ENCODE results near the gene MED31.
A peak's percentile ranks its signal among the peaks of the same experiment; 100 is the strongest.

The MED31 gene

GRCh38 chr17:6638046-6638908 is 13.1 kb downstream of the MED31 start:
- DNase-seq, result peak in 1 of 3 donors; percentile 20
- H3K27ac ChIP-seq (ENCODE audit: insufficient read depth in 1 of 2, low read depth in 1 of 2, low read length in 2 of 2, poor library complexity in 1 of 2, severe bottlenecking in 2 of 2), result no peak overlapping the region
- peak overlapping the region in 1 of 7 experiments; percentile 96 for H3K4me3 ChIP-seq (ENCODE audit: control insufficient read depth in 1 of 7, extremely low read depth in 1 of 7, insufficient read depth in 4 of 7, low read depth in 2 of 7, low read length in 6 of 7)

GRCh38 chr17:6637458-6637840 is 14.0 kb downstream of the MED31 start:
- POLR2A ChIA-PET, result no interaction called here
- H3K27me3 ChIP-seq (replicated peaks in 2 of 5; ENCODE audit: control insufficient read depth in 4 of 5, insufficient read depth in 5 of 5, low read length in 4 of 5), result no peaks in the 10 kb centered on the region
- H3K9me3 ChIP-seq (ENCODE audit: control extremely low read depth in 1 of 5, control insufficient read depth in 4 of 5, insufficient read depth in 2 of 5, low read depth in 1 of 5, low read length in 4 of 5), result no peaks in the 10 kb centered on the region
- no peak overlapping the region for H3K4me3 ChIP-seq (ENCODE audit: control insufficient read depth in 1 of 7, extremely low read depth in 1 of 7, insufficient read depth in 4 of 7, low read depth in 2 of 7, low read length in 6 of 7)
- H3K27ac ChIP-seq (ENCODE audit: insufficient read depth in 1 of 2, low read depth in 1 of 2, low read length in 2 of 2, poor library complexity in 1 of 2, severe bottlenecking in 2 of 2), result no peak overlapping the region
- peaks cover 7 to 37% (median 31%) of the 10 kb centered on the region in 4 experiments for H3K4me1 ChIP-seq (ENCODE audit: control extremely low read depth in 1 of 4, control insufficient read depth in 4 of 4, insufficient read depth in 4 of 4, low read length in 3 of 4)
- CTCF ChIA-PET, result interaction anchor here (1.1 kb wide), 1 partner anchor 22 kb away, joined by 3 read pairs; no protein-coding TSS in a partner anchor
- DNase-seq, result no peak
- H3K36me3 ChIP-seq (ENCODE audit: control insufficient read depth in 4 of 4, insufficient read depth in 4 of 4, low read length in 3 of 4), result peaks cover 5 to 21% (median 11%) of the 10 kb centered on the region in 4 experiments
- 93% methylated on average over 6 of the region's 6 CpGs for whole genome bisulfite sequencing (ENCODE audit: insufficient coverage)

More at GRCh38 chr17:6638046-6638908, 13.1 kb downstream of the MED31 start:
- CTCF ChIA-PET, result interaction anchor here (0.6 to 2.0 kb wide), 2 partner anchors 10 to 202 kb away, joined by 3 to 5 read pairs; no protein-coding TSS in a partner anchor
- POLR2A ChIA-PET, result no interaction called here
- WGBS (ENCODE audit: insufficient coverage), result 38% methylated on average over 18 of the region's 24 CpGs
- H3K4me1 ChIP-seq (ENCODE audit: control extremely low read depth in 1 of 4, control insufficient read depth in 4 of 4, insufficient read depth in 4 of 4, low read length in 3 of 4), result peaks cover 7 to 38% (median 31%) of the 10 kb centered on the region in 4 experiments
- H3K9me3 ChIP-seq (ENCODE audit: control extremely low read depth in 1 of 5, control insufficient read depth in 4 of 5, insufficient read depth in 2 of 5, low read depth in 1 of 5, low read length in 4 of 5), result no peaks in the 10 kb centered on the region
- no peaks in the 10 kb centered on the region for H3K27me3 ChIP-seq (replicated peaks in 2 of 5; ENCODE audit: control insufficient read depth in 4 of 5, insufficient read depth in 5 of 5, low read length in 4 of 5)
- H3K36me3 ChIP-seq (ENCODE audit: control insufficient read depth in 4 of 4, insufficient read depth in 4 of 4, low read length in 3 of 4), result peaks cover 5 to 17% (median 8%) of the 10 kb centered on the region in 4 experiments

GRCh38 chr17:6636616-6637457 is 14.6 kb downstream of the MED31 start:
- Histone ChIP-seq H3K4me3 (ENCODE audit: control insufficient read depth in 1 of 7, extremely low read depth in 1 of 7, insufficient read depth in 4 of 7, low read depth in 2 of 7, low read length in 6 of 7) (no peak overlapping the region), H3K36me3 (ENCODE audit: control insufficient read depth in 4 of 4, insufficient read depth in 4 of 4, low read length in 3 of 4) (peaks cover 3 to 25% (median 14%) of the 10 kb centered on the region in 4 experiments), H3K27me3 (replicated peaks in 2 of 5; ENCODE audit: control insufficient read depth in 4 of 5, insufficient read depth in 5 of 5, low read length in 4 of 5) (no peaks in the 10 kb centered on the region), H3K4me1 (ENCODE audit: control extremely low read depth in 1 of 4, control insufficient read depth in 4 of 4, insufficient read depth in 4 of 4, low read length in 3 of 4) (peaks cover 6 to 32% (median 29%) of the 10 kb centered on the region in 4 experiments), H3K27ac (ENCODE audit: insufficient read depth in 1 of 2, low read depth in 1 of 2, low read length in 2 of 2, poor library complexity in 1 of 2, severe bottlenecking in 2 of 2) (no peak overlapping the region), H3K9me3 (ENCODE audit: control extremely low read depth in 1 of 5, control insufficient read depth in 4 of 5, insufficient read depth in 2 of 5, low read depth in 1 of 5, low read length in 4 of 5) (no peaks in the 10 kb centered on the region)
- DNase-seq, result no peak
- ChIA-PET CTCF (interaction anchor here (1.1 to 1.6 kb wide), 2 partner anchors 15 to 21 kb away, joined by 3 read pairs; no protein-coding TSS in a partner anchor), POLR2A (no interaction called here)
- WGBS (ENCODE audit: insufficient coverage), result 95% methylated on average over 15 of the region's 17 CpGs

- POLR2A ChIA-PET, result no interaction called here
- WGBS (ENCODE audit: insufficient coverage), result 100% methylated on average over 2 of the region's 2 CpGs
- Histone ChIP-seq H3K36me3 (ENCODE audit: control insufficient read depth in 4 of 4, insufficient read depth in 4 of 4, low read length in 3 of 4) (peaks cover 3 to 26% (median 16%) of the 10 kb centered on the region in 4 experiments), H3K27me3 (replicated peaks in 2 of 5; ENCODE audit: control insufficient read depth in 4 of 5, insufficient read depth in 5 of 5, low read length in 4 of 5) (no peaks in the 10 kb centered on the region), H3K27ac (ENCODE audit: insufficient read depth in 1 of 2, low read depth in 1 of 2, low read length in 2 of 2, poor library complexity in 1 of 2, severe bottlenecking in 2 of 2) (no peak overlapping the region), H3K4me3 (ENCODE audit: control insufficient read depth in 1 of 7, extremely low read depth in 1 of 7, insufficient read depth in 4 of 7, low read depth in 2 of 7, low read length in 6 of 7) (no peak overlapping the region), H3K9me3 (ENCODE audit: control extremely low read depth in 1 of 5, control insufficient read depth in 4 of 5, insufficient read depth in 2 of 5, low read depth in 1 of 5, low read length in 4 of 5) (no peaks in the 10 kb centered on the region), H3K4me1 (ENCODE audit: control extremely low read depth in 1 of 4, control insufficient read depth in 4 of 4, insufficient read depth in 4 of 4, low read length in 3 of 4) (peaks cover 0 to 25% (median 24%) of the 10 kb centered on the region in 4 experiments)
- no peak for DNase-seq
- CTCF ChIA-PET, result interaction anchor here (1.6 kb wide), 1 partner anchor 14 kb away, joined by 3 read pairs; no protein-coding TSS in a partner anchor
These were observed 15.3 kb downstream of the MED31 start for GRCh38 chr17:6636105-6636504.

- DNase-seq, result no peak
- ChIA-PET POLR2A (no interaction called here), CTCF (no interaction called here)
- no peak overlapping the region for H3K4me3 ChIP-seq (ENCODE audit: control insufficient read depth in 1 of 7, extremely low read depth in 1 of 7, insufficient read depth in 4 of 7, low read depth in 2 of 7, low read length in 6 of 7)
- H3K36me3 ChIP-seq (ENCODE audit: control insufficient read depth in 4 of 4, insufficient read depth in 4 of 4, low read length in 3 of 4), result peaks cover 8 to 46% (median 18%) of the 10 kb centered on the region in 4 experiments
- H3K27me3 ChIP-seq (replicated peaks in 2 of 5; ENCODE audit: control insufficient read depth in 4 of 5, insufficient read depth in 5 of 5, low read length in 4 of 5), result no peaks in the 10 kb centered on the region
- H3K9me3 ChIP-seq (ENCODE audit: control extremely low read depth in 1 of 5, control insufficient read depth in 4 of 5, insufficient read depth in 2 of 5, low read depth in 1 of 5, low read length in 4 of 5), result no peaks in the 10 kb centered on the region
- H3K4me1 ChIP-seq (ENCODE audit: control extremely low read depth in 1 of 4, control insufficient read depth in 4 of 4, insufficient read depth in 4 of 4, low read length in 3 of 4), result peaks cover 0 to 7% (median 6%) of the 10 kb centered on the region in 4 experiments
- WGBS (ENCODE audit: insufficient coverage), result no CpG with 5 or more reads among the region's 3 CpGs
- no peak overlapping the region for H3K27ac ChIP-seq (ENCODE audit: insufficient read depth in 1 of 2, low read depth in 1 of 2, low read length in 2 of 2, poor library complexity in 1 of 2, severe bottlenecking in 2 of 2)
These were observed 18.1 kb downstream of the MED31 start for GRCh38 chr17:6633263-6633662.

- POLR2A ChIA-PET, result no interaction called here
- Histone ChIP-seq H3K27me3 (replicated peaks in 2 of 5; ENCODE audit: control insufficient read depth in 4 of 5, insufficient read depth in 5 of 5, low read length in 4 of 5) (no peaks in the 10 kb centered on the region), H3K36me3 (ENCODE audit: control insufficient read depth in 4 of 4, insufficient read depth in 4 of 4, low read length in 3 of 4) (peaks cover 8 to 54% (median 22%) of the 10 kb centered on the region in 4 experiments), H3K4me3 (ENCODE audit: control insufficient read depth in 1 of 7, extremely low read depth in 1 of 7, insufficient read depth in 4 of 7, low read depth in 2 of 7, low read length in 6 of 7) (no peak overlapping the region), H3K4me1 (ENCODE audit: control extremely low read depth in 1 of 4, control insufficient read depth in 4 of 4, insufficient read depth in 4 of 4, low read length in 3 of 4) (no peaks in the 10 kb centered on the region), H3K27ac (ENCODE audit: insufficient read depth in 1 of 2, low read depth in 1 of 2, low read length in 2 of 2, poor library complexity in 1 of 2, severe bottlenecking in 2 of 2) (no peak overlapping the region), H3K9me3 (ENCODE audit: control extremely low read depth in 1 of 5, control insufficient read depth in 4 of 5, insufficient read depth in 2 of 5, low read depth in 1 of 5, low read length in 4 of 5) (no peaks in the 10 kb centered on the region)
- no peak for DNase-seq
- CTCF ChIA-PET, result no interaction called here
These were observed 18.9 kb downstream of the MED31 start for GRCh38 chr17:6632530-6632929.
